ACC112 (cell line): Measurements from ENCODE around the gene TF.
"Not testable (repeated sequence)": the region's sequence is repeated elsewhere in the genome, so short reads cannot be mapped to it uniquely, and the experiment has no call there.

Experiments
- H2AFZ ChIP-seq: fragments of 200-600 bp; sonication (generic); one replicate; pipeline ENCODE4 v1.6.0; 2017; ENCODE audit warnings: antibody characterized with exemption, low read length; ENCODE audit not compliant: unreplicated experiment
- H3K27ac ChIP-seq: fragments of 200-600 bp; sonication (generic); 2 replicates; pipeline ENCODE4 v1.5.1; 2014; ENCODE audit warnings: low read depth, mild to moderate bottlenecking, antibody characterized with exemption, low read length, moderate library complexity
- H3K27me3 ChIP-seq: fragments of 200-600 bp; sonication (generic); 2 replicates; pipeline ENCODE4 v1.6.1; 2014; ENCODE audit warnings: mild to moderate bottlenecking, antibody characterized with exemption, low read length, moderate library complexity, mixed read lengths; ENCODE audit not compliant: insufficient read depth
- H3K36me3 ChIP-seq: fragments of 200-600 bp; sonication (generic); 2 replicates; pipeline ENCODE4 v1.6.1; 2016; ENCODE audit warnings: mild to moderate bottlenecking, antibody characterized with exemption, low read length, moderate library complexity, mixed read lengths; ENCODE audit not compliant: insufficient read depth
- H3K4me1 ChIP-seq: fragments of 200-600 bp; sonication (generic); one replicate; pipeline ENCODE4 v1.6.1; 2016; ENCODE audit warnings: low read length, mixed read lengths; ENCODE audit not compliant: insufficient read depth, unreplicated experiment, control insufficient read depth
- H3K4me3 ChIP-seq: fragments of 200-600 bp; sonication (generic); 2 replicates; pipeline ENCODE4 v1.5.1; 2014; ENCODE audit warnings: mild to moderate bottlenecking, low read depth, low read length
- H3K79me2 ChIP-seq: fragments of 200-600 bp; sonication (generic); one replicate; pipeline ENCODE4 v1.6.0; 2016; ENCODE audit warnings: low read length; ENCODE audit not compliant: control insufficient read depth, unreplicated experiment, insufficient read depth

TF gene

DNA sequence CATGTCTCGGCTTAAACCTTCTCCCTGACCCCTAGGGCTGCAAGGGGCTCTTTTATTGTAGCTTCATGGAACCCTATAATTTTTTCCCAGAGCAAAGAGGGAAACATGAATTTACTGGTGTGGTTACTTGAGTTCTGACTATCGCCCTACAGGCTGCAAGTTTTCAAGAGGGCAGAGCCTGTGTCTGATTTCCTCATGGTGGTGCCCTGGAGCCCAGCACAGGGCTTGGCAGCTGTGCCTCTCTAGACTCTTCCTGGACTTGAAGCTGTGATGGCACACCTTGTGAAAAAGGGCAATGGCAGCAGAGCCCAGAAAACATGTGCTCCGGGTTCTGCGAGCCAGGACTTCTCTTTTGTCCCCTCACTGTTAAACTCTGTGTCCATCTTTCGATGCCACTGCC is 34.2 kb upstream of the TF start:
- Histone ChIP-seq H3K36me3 (no peaks in the 10 kb centered on the region), H3K4me1 (no peaks in the 10 kb centered on the region), H2AFZ (no peak overlapping the region), H3K27ac (no peak overlapping the region), H3K79me2 (no peaks in the 10 kb centered on the region), H3K4me3 (no peak overlapping the region), H3K27me3 (peaks cover 85% of the 10 kb centered on the region)

DNA sequence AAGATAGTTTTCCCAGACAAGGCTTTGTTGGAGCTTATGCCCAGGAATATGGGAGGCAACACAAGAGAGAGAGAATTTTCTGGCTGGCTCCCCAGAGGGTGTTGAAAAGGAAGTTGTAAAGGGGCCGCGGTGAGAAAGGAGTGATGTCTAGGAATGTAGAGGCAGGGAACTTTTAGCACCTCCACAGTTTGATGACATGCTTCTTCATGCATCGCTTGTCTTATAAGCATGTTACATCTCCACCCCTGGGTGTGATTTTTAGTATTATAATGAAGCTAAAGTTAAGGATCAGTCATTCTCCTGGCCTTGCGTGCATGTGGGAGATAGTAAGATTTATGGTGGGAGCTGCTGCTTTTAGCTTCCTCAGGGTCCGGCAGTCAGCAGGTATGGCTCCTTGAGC is 32.8 kb upstream of the TF start:
- no peak overlapping the region for H3K4me3 ChIP-seq
- peaks cover 85% of the 10 kb centered on the region for H3K27me3 ChIP-seq
- no peak overlapping the region for H3K27ac ChIP-seq
- H2AFZ ChIP-seq: no peak overlapping the region
- H3K79me2 ChIP-seq: no peaks in the 10 kb centered on the region
- H3K4me1 ChIP-seq: no peaks in the 10 kb centered on the region
- no peaks in the 10 kb centered on the region for H3K36me3 ChIP-seq

DNA sequence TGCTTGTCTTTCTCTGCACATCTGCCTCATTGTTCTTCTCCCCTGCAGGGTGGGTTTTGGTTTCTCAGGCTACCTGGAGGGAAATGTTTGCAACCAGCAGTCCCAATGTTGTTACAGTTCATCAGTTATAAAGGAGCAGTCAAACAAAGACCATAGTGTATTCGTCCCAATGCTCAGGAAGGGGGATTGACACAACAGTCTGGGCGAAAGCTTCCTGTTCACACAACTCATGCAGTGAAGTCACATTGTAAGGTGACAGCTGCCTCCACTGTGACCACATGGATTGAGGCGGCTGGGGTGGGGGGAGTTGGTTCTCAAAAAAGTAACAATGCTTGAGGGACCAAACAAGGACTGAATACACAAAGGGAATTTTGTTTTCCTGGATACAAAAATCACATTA is 28.8 kb upstream of the TF start:
- Histone ChIP-seq H3K79me2 (no peaks in the 10 kb centered on the region), H3K27ac (no peak overlapping the region), H3K27me3 (peaks cover 81% of the 10 kb centered on the region), H2AFZ (no peak overlapping the region), H3K4me3 (no peak overlapping the region), H3K4me1 (no peaks in the 10 kb centered on the region), H3K36me3 (no peaks in the 10 kb centered on the region)

DNA sequence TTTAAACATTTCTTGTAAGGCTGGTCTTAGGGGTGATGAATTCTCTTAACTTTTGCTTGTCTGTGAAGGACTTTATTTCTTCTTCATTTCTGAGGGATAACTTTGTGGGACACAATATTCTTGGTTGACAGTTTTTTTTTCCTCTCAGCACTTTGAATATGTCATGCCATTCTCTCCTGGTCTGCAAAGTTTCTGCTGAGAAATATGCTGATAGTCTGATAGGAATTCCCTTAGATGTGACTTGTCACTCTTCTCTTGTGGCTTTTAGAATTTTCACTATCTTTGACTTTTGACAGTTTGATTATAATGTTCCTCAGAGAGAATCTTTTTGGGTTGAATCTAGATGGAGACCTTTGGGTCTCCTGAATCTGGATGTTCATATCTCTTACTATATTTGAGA is 23.3 kb upstream of the TF start:
- Histone ChIP-seq H3K4me1 (no peaks in the 10 kb centered on the region), H3K27me3 (peaks cover 37% of the 10 kb centered on the region), H3K36me3 (no peaks in the 10 kb centered on the region), H3K27ac (no peak overlapping the region), H3K79me2 (no peaks in the 10 kb centered on the region), H2AFZ (no peak overlapping the region), H3K4me3 (no peak overlapping the region)

DNA sequence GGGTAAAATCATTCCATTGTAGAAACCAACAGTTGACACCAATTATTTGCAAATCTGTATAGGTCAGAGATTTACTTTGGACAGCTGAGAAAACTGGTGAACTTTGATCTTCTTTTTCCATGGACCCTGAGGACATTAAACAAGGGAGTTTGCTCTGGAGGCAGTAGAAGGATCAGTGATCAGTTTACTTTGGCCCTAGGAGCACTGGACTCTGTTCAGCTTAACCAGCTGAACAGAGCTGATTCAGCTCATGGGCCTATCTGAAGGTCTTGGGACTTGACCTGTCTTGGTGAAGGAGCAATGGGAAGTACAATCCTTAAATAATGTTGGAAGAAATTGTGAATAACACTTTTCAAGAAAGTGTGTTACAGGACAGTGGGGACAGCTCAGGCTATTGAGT is 15.2 kb upstream of the TF start:
- Histone ChIP-seq H3K4me3 (no peak overlapping the region), H3K4me1 (no peaks in the 10 kb centered on the region), H2AFZ (no peak overlapping the region), H3K27me3 (peaks cover 30% of the 10 kb centered on the region), H3K36me3 (no peaks in the 10 kb centered on the region), H3K27ac (no peak overlapping the region), H3K79me2 (no peaks in the 10 kb centered on the region)

DNA sequence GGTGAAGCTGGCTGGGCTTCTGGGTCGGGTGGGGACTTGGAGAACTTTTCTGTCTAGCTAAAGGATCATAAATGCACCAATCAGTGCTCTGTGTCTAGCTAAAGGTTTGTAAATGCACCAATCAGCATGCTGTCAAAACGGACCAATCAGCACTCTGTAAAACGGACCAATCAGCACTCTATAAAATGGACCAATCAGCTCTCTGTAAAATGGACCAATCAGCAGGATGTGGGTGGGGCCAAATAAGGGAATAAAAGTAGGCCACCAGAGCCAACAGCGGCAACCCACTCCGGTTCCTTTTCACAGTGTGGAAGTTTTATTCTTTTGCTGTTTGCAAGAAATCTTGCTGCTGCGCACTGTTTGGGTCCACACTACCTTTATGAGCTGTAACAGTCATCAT is 14.0 kb upstream of the TF start:
- not testable (repeated sequence) for H3K4me3 ChIP-seq, H2AFZ ChIP-seq, H3K27ac ChIP-seq, H3K36me3 ChIP-seq, H3K4me1 ChIP-seq, H3K79me2 ChIP-seq
- peaks cover 30% of the 10 kb centered on the region for H3K27me3 ChIP-seq

DNA sequence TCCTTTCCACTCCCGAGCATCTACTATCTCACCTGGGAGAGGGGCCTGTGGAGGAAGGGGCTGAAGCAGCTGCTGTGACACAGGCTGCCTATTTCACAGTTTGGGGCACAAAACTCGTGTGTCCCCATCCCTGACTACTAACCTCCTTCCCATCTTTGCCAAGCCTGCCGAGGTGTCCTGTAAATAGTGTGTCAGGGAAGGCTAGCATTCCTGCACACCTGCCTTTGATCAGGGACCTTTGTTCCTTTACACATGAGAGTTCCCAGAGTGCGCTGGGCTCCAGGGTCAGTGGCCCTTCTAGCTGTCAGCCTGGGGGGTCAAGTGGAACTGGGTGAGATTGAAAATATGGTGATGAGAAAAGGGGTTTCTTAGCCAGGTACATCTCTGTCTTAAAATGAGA is 13.0 kb upstream of the TF start:
- Histone ChIP-seq H3K79me2 (no peaks in the 10 kb centered on the region), H3K27me3 (peaks cover 30% of the 10 kb centered on the region), H3K4me1 (no peaks in the 10 kb centered on the region), H3K27ac (no peak overlapping the region), H3K36me3 (no peaks in the 10 kb centered on the region), H3K4me3 (no peak overlapping the region), H2AFZ (no peak overlapping the region)

DNA sequence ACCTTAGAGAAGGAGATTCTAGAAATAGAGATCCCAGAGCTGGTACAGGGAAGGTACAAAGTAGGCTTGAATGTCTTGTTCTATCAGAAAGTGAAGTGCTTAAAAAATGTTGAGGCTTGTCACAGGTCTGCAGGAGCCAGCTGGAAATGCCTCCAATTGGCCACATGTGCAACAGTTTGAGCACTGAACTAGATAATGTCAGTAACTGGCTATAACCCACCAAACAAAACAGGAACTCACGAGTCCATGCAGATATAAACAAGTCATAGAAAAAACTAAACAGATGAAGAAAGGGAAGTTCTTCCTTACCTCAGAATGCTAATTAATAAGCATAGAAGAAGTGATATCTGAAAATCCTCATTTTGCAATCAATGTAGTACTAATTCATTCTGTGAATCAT is 11.9 kb upstream of the TF start:
- H3K79me2 ChIP-seq: no peaks in the 10 kb centered on the region
- H3K4me1 ChIP-seq: no peaks in the 10 kb centered on the region
- no peak overlapping the region for H2AFZ ChIP-seq
- H3K4me3 ChIP-seq: no peak overlapping the region
- no peaks in the 10 kb centered on the region for H3K36me3 ChIP-seq
- peaks cover 30% of the 10 kb centered on the region for H3K27me3 ChIP-seq
- H3K27ac ChIP-seq: no peak overlapping the region

DNA sequence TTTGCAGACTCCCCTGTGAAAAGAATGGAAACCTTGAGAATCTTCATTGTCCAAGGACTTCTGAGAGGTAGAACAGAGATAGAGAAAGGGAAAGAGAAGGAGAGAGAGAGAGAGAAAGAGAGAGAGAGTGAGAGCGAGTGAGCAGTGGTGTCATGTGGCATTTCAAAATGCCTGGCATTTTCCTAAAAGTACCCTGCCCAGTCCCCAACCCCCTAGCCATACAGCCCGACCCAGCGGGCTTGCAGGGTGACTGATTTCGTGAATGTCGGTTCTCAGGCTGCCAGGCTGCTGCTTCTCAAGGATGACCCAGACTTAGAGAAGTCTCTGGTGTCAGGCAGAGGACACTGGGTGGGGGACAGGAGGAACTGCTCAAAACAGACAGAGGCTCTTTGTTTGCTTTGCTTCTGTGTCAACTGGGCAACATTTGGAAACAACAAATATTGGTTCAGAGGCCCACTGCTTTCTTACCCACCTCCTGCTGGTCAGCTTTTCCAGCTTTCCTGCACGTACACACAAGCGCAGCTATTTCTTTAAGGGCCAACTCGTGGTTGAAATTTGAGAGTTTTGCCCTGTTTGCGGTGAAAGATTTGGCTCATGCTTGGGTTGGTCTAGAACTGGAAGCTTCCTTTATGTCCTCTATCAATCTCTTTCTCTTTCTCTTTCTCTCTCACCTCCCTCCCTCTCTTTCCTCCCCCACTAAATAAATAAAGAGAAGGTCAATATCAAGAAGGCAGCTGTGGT is 3.7 kb upstream of the TF start:
- Histone ChIP-seq H3K79me2 (no peaks in the 10 kb centered on the region), H3K36me3 (no peaks in the 10 kb centered on the region), H3K4me1 (no peaks in the 10 kb centered on the region), H3K27ac (no peak overlapping the region), H3K27me3 (peaks cover 57% of the 10 kb centered on the region), H2AFZ (no peak overlapping the region), H3K4me3 (no peak overlapping the region)

DNA sequence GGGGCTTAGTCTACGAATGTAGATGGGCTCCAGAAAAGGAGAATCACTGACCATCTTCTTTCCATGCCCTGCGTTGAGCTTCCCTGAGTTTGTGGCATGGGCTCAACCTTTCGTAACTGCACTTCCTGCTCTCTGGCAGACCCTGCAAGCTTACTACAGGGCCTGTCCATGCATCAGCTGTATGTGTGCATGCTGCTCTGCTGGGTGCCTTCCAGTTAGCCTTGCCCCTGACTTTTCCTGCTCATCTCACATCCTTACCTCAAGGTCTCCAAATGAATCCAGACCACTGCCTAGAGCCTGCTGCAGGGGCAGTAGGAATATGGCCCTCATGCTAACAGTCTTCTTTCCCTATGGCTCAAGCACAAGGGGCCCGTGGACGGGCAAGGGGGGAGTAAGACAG is 2.0 kb upstream of the TF start:
- no peak overlapping the region for H3K4me3 ChIP-seq
- no peaks in the 10 kb centered on the region for H3K4me1 ChIP-seq
- H3K27ac ChIP-seq: no peak overlapping the region
- no peaks in the 10 kb centered on the region for H3K36me3 ChIP-seq
- no peaks in the 10 kb centered on the region for H3K79me2 ChIP-seq
- no peak overlapping the region for H2AFZ ChIP-seq
- peaks cover 60% of the 10 kb centered on the region for H3K27me3 ChIP-seq

DNA sequence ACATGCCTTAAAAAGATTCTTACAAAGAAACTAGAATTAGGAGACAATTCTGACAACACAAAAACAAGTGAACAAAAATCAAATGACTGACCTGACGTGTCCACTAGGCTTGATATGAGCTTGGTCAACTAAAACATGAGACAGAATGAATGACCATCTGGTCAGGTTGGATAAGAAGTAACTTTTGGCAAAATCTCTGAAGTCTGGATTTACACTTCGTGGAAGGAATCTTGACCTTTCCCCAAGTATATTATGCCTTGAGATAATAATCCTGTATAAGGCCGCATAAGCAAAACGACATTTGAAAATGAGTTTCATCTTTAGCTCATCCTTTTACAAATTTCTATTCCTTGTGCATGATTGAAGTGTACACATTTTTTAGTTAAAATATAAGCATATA is 1.1 kb upstream of the TF start:
- Histone ChIP-seq H3K27ac (no peak overlapping the region), H3K4me1 (no peaks in the 10 kb centered on the region), H3K4me3 (no peak overlapping the region), H3K27me3 (peaks cover 60% of the 10 kb centered on the region), H3K36me3 (no peaks in the 10 kb centered on the region), H3K79me2 (no peaks in the 10 kb centered on the region), H2AFZ (no peak overlapping the region)
